Kidney (tissue), 14 donors: ENCODE results near the gene SPHK2. TPM values are rescaled to one million over a fixed set of nuclear protein-coding genes. Genes with fewer than 3 reads are reported as not detected.

Experiments used
- DNase-seq, 5 donors: peaks; one replicate each; pipeline ENCODE4 v3.0.0-alpha.2; 2013 to 2020
- FAIRE-seq: peaks from 2 replicates; lab custom pipeline; 2012; peaks lifted over from hg19 to GRCh38; lab: Jason Lieb, UNC
- H3K27ac ChIP-seq, 2 donors: one replicate each; pipeline ENCODE4 v1.7.0; 2013; ENCODE audit warnings: low read depth in 2 of 2, low read length in 2 of 2, inconsistent platforms in 1 of 2
- H3K27me3 ChIP-seq: one replicate; pipeline ENCODE4 v1.7.1; 2013; ENCODE audit warnings: low read length, inconsistent platforms; ENCODE audit not compliant: control insufficient read depth, insufficient read depth
- H3K36me3 ChIP-seq, 3 donors: one replicate each; pipeline versions ENCODE4 v1.7.0 to v1.7.1; 2013; ENCODE audit warnings: low read length in 3 of 3, control low read depth in 1 of 3, inconsistent platforms in 1 of 3; ENCODE audit not compliant: insufficient read depth in 3 of 3, control insufficient read depth in 2 of 3
- H3K4me1 ChIP-seq, 3 donors: one replicate each; pipeline versions ENCODE4 v1.7.0 to v1.7.1; 2013; ENCODE audit warnings: low read length in 3 of 3, inconsistent platforms in 1 of 3, low read depth in 1 of 3; ENCODE audit not compliant: control insufficient read depth in 2 of 3, insufficient read depth in 2 of 3
- H3K4me3 ChIP-seq, 3 donors: one replicate each; pipeline versions ENCODE4 v1.7.0 to v1.8.1; 2013; ENCODE audit warnings: low read length in 3 of 3, control low read depth in 1 of 3, inconsistent platforms in 1 of 3
- H3K9ac ChIP-seq, 3 donors: one replicate each; pipeline versions ENCODE4 v1.7.0 to v1.7.1; 2013; ENCODE audit warnings: low read length in 3 of 3, control low read depth in 1 of 3, inconsistent platforms in 1 of 3
- H3K9me3 ChIP-seq, 3 donors: one replicate each; pipeline versions ENCODE4 v1.7.0 to v1.7.1; 2013; ENCODE audit warnings: low read length in 3 of 3, control low read depth in 1 of 3, inconsistent platforms in 1 of 3; ENCODE audit not compliant: control insufficient read depth in 2 of 3, insufficient read depth in 1 of 3
- CTCF ChIP-seq: IDR thresholded peaks from 3 replicates; pipeline ENCODE4 v1.5.1; 2012; ENCODE audit warnings: mild to moderate bottlenecking, moderate library complexity, borderline replicate concordance; ENCODE audit not compliant: insufficient read depth; ENCODE audit errors: extremely low read depth
- intact Hi-C: fragments of 100-400 bp; cut with DNase I; formaldehyde crosslinking; loops from one replicate; pipeline ENCODE4 v1.11.1; 2022
- polyA plus RNA-seq: library from polyadenylated mRNA; stranded (reverse); fragments of 350-450 nt; fragmentation: Illumina TruSeq; extraction: RNeasy Lipid Tissue Mini Kit (QIAGEN cat#74804); gene quantifications from one replicate; pipeline ENCODE4 v1.2.3, GENCODE V29; 2014; ENCODE audit warnings: low read depth, low replicate concordance; ENCODE audit not compliant: insufficient read depth
- total RNA-seq: library from RNA; stranded (reverse); fragmentation: NEBNext Ultra II Directional; extraction: Animal tissue kit (Norgen Biotek cat#: 25700); gene quantifications from one replicate; pipeline ENCODE4 v1.2.1, GENCODE V29; 2021
- donor health status: control.
- donor health status: control.
- donor health status: control.
- donor health status: control.
- donor health status: control.
- donor health status: DM: yes; HTN: yes; CAD: no.
- donor health status: Normal renal cell carcinoma (clear cell type).

The SPHK2 gene
- total and polyA plus RNA-seq, 2 donors from 2014 or later = 23.3 to 37.2 TPM

DNA sequence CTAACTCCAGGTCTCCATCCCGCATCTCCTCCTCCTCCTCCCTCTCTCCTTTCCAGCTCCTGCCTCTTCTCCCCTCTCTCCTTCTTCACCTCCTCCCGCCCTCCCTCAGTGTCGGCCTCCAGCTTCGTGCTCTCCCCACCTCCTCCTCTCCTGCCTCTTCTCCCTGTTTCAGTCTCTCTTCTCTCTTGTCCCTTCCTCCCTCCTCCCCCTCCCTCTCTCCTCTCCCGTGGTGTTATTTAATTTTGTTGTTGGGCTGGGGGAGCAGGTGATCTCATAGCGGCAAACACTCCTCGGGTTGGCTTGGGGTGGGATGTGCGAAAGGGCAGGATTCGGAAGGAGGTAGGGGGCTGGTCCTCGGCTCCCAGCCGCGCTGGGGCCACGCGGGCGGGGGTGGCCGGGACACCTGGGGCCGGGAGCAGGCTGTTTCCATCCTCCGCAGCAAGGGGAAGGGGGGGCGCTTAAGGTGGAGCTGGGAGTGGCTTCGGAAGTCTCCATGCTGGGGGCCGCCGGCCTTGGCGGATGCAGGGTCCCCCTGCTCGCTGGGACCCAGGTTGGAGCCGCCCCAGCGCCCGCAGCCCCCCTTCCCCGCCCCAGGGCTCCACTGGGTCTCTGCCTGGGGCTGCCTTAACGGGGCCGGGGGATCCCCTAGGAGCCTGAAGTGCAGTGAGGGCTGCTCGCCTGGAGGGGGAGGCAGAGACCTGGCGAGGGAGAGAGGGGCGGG is 26.9 kb downstream of the SPHK2 start, which contains the start of gene CA11:
Gene CA11, minus strand, starts transcription at position 187 of the 721 bp plus-strand sequence. CDS start 555 bp downstream, outside the sequence.
- FAIRE-seq (no peak), DNase-seq (peak; percentile 95 to 97 (median 96))
- H3K4me3 ChIP-seq = peak within 1 kb of the TSS; percentile 52 to 70 (median 61)
- H3K36me3 ChIP-seq = no peaks in the 10 kb centered on the region
- TF ChIP-seq CTCF = peak; percentile 88
- H3K9me3 ChIP-seq = no peaks in the 10 kb centered on the region
- peaks cover 0 to 7% (median 0%) of the 10 kb centered on the region in 3 donors for H3K4me1 ChIP-seq
- H3K9ac ChIP-seq = peak within 1 kb of the TSS; percentile 15 to 82 (median 23)
- H3K27ac ChIP-seq = peak within 1 kb of the TSS; percentile 87 to 95
- H3K27me3 ChIP-seq = no peaks in the 10 kb centered on the region
- intact Hi-C loops = no loop called here

GRCh38 chr19:48646722-48647216 is 27.5 kb downstream of the SPHK2 start:
- H3K36me3 ChIP-seq = no peaks in the 10 kb centered on the region
- peak overlapping the region in 1 of 3 donors; percentile 7 for H3K4me3 ChIP-seq
- no peak for TF ChIP-seq CTCF
- H3K27me3 ChIP-seq = no peaks in the 10 kb centered on the region
- FAIRE-seq (no peak), DNase-seq (no peak)
- no peak overlapping the region for H3K27ac ChIP-seq
- H3K9me3 ChIP-seq = no peaks in the 10 kb centered on the region
- peaks cover 0 to 7% (median 0%) of the 10 kb centered on the region in 3 donors for H3K4me1 ChIP-seq
- intact Hi-C loops = no loop called here
- no peak overlapping the region for H3K9ac ChIP-seq

DNA sequence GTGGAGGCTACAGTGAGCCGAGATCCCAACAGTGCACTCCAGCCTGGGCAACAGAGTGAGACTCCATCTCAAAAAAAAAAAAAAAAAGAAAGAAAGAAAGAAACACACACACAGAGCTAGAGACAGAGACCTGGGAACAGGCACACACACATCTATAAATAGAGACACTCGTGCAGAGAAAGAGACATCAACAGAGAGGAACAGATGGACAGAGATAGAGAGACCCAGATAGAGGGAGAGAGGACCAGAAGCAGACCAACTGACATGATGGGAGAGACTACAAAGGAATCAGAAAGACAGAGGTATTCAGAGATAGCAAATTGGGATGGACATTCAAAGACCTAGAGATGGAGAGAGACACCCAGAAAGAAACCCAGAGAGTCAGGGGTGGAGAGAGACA is 28.8 kb downstream of the SPHK2 start:
- no peak overlapping the region for H3K9ac ChIP-seq
- no peaks in the 10 kb centered on the region for H3K9me3 ChIP-seq
- H3K4me3 ChIP-seq = no peak overlapping the region
- H3K4me1 ChIP-seq = peaks cover 0 to 7% (median 0%) of the 10 kb centered on the region in 3 donors
- H3K27me3 ChIP-seq = no peaks in the 10 kb centered on the region
- DNase-seq (no peak), FAIRE-seq (no peak)
- no peak overlapping the region for H3K27ac ChIP-seq
- intact Hi-C loops = no loop called here
- no peak for TF ChIP-seq CTCF
- no peaks in the 10 kb centered on the region for H3K36me3 ChIP-seq
